Right renal cortex interstitium (tissue), 3 donors: Measurements from ENCODE around the gene FNIP1. TPM values are rescaled to one million over a fixed set of nuclear protein-coding genes. Genes with fewer than 3 reads are reported as not detected.
"Not testable (repeated sequence)": the region's sequence is repeated elsewhere in the genome, so short reads cannot be mapped to it uniquely, and the experiment has no call there.

Experiments used
- DNase-seq, 3 donors: peaks; one replicate each; pipeline ENCODE4 v3.0.0-alpha.2; 2013; ENCODE audit warnings: low read depth in 3 of 3, low spot score in 2 of 3
- polyA plus RNA-seq, 3 donors: library from polyadenylated mRNA; unstranded; fragments of 120-200 nt; gene quantifications; one replicate each; pipeline ENCODE4 v1.2.1, GENCODE V29; 2013; ENCODE audit not compliant: insufficient read length in 3 of 3

FNIP1 gene
- polyA plus RNA-seq: 10 to 100 TPM; 14.7 to 15.7 (median 15.1) TPM

DNA sequence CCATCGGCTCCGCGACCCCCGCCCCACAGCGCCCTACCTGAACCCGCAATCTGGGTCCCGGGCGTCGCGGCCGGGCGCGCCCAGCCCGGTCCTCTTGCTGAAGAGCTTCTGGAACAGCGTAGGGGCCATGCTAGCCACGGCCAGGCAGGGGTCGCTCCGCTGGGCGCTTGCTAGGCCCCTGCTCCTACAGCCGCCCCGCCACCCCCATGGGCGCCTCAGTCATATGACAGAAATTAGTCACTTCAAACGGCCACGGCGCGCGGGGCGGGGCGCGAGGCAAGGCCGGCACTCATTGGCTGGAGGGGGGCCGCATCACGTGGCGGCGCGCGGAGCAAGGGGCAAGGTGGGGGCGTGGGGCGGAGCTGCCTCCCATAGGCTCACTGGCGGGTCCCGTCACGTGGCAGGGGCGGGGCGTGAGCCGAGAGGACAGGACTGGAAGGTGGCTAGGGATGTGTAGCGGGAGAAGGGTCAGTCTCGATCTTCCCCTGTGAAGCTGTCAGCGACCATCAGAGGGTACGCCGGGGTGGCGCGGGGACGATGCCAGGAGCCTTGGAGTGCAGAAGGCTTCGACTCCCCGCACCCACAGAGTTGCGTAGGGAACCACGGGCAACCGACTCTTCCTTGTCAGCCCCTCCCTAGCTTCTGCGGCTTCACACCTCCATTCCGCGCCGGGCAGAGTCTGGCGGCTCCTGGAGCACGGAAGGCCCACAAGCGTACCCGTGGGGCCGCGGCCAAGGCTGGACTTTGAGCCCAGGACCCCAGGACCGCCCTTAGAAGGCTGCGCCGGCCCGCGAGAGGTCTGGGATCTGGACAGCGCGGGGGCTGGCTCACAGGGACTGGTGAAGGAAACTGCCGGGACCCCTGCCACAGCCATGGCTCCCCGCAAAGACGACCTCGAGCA is at the start of gene FNIP1:
Gene FNIP1 (minus strand): TSS at position 225 of the 901 bp plus-strand sequence. CDS start 96 bp downstream, at position 129.
- peak; percentile 87 to 92 (median 88) for DNase-seq

GRCh38 chr5:131846536-131846935 is 49.7 kb upstream of the FNIP1 start:
- no peak for DNase-seq

DNA sequence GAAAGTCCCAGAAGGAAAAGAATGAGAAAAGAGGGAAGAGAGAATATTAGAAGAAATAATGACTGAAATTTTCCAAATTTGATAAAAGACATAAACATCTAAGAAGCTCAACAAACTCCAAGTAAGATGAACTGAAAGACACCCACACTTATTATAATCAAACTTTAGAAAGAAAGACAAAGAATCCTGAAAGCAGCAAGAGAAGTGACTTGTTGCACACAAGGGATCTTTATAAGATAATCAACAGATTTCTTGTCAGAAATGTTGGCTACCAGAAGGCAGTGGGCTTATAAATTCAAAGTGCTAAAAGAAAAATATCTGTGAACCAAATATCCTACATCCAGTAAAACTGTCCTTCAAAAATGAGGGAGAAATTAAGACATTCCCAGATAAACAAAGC is 49.0 kb upstream of the FNIP1 start:
- no peak for DNase-seq

DNA sequence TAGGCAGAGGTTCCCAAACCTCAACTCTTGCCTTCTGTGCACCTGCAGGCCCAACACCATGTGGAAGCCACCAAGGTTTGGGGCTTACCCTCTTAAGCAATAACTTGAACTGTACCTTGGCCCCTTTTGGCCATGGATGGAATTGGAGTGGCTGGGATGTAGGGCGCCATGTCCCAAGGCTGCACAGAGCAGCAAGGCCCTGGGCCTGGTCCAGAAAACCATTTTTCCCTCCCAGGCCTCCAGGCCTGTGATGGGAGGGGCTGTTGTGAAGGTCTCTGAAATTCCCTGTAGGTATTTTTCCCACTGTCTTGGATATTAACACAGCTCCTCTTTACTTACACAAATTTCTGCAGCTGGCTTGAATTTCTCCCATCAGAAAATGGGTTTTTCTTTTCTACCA is 46.2 kb upstream of the FNIP1 start:
- DNase-seq: not testable (repeated sequence)

DNA sequence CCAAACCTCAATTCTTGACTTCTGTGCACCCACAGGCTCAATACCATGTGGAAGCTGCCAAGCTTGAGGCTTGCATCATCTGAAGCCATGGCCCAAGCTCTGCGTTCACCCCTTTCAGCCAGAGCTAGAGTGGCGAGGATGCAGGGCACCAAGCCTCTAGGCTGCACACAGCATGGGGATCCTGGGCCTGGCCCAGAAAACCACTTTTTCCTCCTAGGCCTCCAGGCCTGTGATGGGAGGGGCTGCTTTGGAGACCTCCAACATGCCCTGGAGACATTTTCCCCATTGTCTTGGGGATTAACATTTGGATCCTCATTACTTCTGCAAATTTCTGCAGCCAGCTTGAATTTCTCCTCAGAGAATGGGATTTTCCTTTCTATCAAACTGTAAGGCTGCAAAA is 35.9 kb upstream of the FNIP1 start:
- DNase-seq: not testable (repeated sequence)

DNA sequence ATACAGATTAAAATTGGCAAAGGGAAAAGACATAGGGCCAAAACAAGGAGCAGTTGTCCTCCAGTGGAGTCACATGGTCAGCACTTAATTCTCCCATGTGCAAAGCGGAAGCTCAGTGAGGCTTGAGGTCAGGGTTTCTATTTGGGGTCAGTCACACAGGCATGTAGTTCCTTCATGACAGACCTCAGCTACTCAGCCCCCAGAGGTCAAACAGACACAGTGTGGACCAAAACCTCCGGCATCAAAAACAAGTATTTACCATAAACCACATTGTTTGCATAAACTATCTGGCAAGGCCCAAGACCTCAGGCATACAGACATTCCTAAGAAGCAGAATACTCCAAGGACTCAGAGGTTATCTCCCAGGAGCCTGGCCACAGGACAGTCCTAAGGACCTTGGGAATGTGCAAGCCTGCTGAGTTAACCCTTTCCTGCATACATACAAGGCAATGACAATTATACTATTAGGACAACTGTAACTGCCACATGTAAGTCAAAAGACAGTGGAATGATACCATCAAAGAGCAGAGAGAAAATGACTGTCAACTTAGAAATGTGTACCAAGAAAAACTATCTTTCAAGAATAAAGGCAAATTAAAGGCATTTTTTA is 28.7 kb upstream of the FNIP1 start:
- no peak for DNase-seq

GRCh38 chr5:131824631-131825030 is 27.8 kb upstream of the FNIP1 start:
- no peak for DNase-seq

- DNase-seq: no peak
These were observed 24.4 kb upstream of the FNIP1 start for GRCh38 chr5:131821221-131821620.

DNA sequence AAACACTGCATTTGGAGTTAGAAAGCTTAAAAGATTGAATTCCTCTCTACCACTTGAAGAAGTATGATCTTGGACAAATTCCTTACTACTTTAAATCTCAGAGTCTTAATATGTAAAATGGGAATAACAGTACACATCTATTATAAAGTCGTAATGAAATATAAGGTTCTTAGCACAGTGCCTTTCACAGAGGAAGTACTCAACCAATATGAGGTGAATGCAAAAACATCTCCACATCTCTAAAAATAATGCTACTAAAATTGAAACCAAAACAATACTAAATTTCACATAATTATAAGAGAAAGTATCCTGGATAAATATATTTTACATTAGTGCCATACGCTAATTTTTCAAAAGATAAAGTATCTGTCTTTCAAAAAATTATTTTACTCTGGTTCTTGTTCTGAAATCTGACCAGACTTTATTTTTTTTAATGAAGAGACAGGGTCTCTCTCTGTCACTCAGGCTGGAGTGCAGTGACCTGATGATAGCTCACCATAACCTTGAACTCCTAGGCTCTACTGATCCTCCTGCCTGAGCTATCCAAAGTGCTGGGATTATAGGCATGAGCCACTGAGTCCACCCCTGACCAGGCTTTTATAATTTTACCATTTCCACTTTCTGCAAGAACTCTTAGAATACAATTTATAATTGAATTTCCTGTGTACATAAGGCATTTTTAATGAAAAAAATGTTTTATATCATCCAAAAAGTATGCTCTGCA is 21.3 kb upstream of the FNIP1 start:
- DNase-seq: no peak

DNA sequence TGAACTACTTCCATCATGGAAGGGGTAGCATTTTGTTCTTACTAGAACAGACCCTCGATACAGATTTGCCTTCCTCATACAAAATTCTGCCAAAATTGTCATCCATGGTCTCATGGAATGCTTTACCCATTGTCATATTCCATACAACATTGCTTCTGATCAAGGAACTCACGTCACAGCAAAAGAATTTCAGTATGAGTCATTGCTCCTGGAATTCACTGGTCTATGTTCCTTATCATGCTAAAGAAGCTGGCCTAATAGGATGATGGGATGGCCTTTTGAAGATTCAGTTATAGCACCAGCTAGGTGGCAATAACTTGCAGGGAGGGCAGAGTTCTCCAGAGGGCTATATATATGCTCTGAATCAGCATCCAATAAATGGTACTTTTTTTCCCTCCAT is 18.2 kb upstream of the FNIP1 start:
- DNase-seq: no peak

- no peak for DNase-seq
These were observed 15.7 kb upstream of the FNIP1 start for GRCh38 chr5:131812371-131813160.

GRCh38 chr5:131810510-131811249 is 13.9 kb upstream of the FNIP1 start:
- no peak for DNase-seq

GRCh38 chr5:131795879-131796792 is 681 bp downstream of the FNIP1 start:
- DNase-seq: peak; percentile 25 to 41 (median 32)

DNA sequence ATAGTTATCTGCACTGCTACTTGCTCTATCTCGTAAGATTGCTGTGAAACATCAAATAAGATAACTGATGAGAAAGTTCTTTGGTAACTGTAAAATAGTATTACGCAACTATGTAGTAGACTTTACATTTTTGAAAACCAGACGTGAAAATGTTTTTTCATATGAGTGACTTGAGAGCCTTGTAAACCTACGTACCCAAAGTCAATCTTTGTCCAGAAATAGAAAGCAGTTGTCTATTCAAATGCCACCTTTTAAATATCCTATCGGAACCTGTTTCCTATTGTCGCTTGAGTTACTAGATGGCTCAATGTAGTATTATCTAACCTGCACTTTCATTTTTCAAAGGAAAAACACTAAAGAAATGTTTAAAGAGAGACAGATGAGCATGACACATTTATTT is 1.6 kb downstream of the FNIP1 start:
- DNase-seq: no peak

DNA sequence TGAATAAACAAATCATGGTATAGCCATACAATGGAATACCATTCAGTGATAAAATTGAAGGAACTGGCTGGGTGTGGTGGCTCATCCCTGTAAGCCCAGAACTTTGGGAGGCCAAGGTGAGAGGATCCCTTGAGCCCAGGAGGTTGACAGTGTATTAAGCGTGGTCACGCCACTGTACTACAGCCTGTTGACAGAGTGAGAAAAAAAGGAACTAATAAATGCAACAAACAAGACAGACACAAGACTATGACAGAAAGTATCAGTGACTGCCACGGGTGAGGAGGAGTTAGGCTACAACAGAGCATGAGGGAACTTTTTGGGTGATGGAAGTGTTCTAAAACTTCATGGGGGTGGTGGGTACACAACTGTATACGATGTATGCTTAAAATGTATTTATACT is 2.2 kb downstream of the FNIP1 start:
- no peak for DNase-seq

DNA sequence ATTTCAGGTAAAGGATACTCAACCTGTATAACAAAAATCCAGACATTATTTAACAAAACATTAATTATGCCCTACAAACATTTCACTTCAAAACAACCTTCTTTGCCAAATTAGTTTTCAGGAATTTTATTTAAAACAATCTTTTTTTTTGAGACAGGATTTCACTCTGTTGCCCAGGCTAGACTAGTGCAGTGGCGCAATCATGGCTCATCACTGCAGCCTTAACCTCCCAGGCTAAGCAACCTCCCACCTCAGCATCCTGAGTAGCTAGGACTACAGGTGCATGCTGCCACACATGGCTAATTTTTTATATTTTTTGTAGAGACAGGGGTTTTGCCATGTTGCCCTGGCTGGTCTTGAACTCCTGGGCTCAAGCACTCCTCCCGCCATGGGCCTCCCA is 3.9 kb downstream of the FNIP1 start:
- DNase-seq: no peak

DNA sequence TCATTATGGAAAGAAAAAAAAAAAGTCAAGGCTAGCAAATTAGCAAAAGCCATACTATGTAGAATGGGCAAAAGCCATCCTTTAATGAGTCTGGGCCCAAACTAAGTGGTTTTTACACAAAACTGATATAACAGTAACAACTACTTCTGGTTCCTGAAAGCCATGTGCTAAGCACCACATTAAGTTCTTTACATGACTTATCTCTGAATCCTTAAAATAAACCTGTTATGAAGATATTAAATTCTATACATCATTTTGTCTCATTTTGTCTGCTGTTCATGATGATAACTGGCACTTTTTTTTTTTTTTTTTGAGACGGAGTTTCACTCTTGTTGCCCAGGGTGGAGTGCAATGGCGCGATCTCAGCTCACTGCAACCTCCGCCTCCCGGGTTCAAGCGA is 5.0 kb downstream of the FNIP1 start:
- no peak for DNase-seq

DNA sequence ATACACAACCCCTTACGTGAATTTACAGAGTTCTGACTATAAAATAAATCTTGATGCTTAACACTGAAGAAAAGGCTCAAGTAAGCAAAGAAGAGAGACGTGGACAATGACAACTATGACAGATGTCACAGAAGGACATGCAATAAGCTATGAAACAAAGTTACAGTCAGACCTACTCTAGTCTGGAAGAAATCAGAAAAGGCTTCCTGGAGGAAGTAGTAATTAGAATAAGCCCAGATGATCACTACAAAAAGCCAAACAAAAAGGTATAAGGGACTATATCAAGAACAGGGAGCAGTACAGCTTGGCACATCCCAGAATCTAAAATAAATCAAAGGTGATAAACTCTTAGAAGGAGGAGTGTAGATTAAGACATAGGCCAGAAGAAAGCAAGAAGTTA is 6.3 kb downstream of the FNIP1 start:
- no peak for DNase-seq

GRCh38 chr5:131789765-131790164 is 7.1 kb downstream of the FNIP1 start:
- no peak for DNase-seq
